Choroid plexus epithelial cell (primary cell): ENCODE results near the gene AFAP1.
A peak's percentile ranks its signal among the peaks of the same experiment; 100 is the strongest.

ENCODE experiments used
- DNase-seq: peaks from one replicate; pipeline ENCODE4 v3.0.0-alpha.2; 2010; ENCODE audit warnings: low read depth
- H3K4me3 ChIP-seq: 2 replicates; pipeline ENCODE4 v1.5.1; 2011; ENCODE audit warnings: low read depth, mild to moderate bottlenecking, control low read depth, low read length, moderate library complexity
- TF ChIP-seq, protein P1 (sequence below): conservative IDR thresholded peaks from 2 replicates; pipeline ENCODE4 v1.5.1; 2011; ENCODE audit warnings: low read depth, mild to moderate bottlenecking, control low read depth, inconsistent platforms, low read length, moderate library complexity

AFAP1 gene

DNA sequence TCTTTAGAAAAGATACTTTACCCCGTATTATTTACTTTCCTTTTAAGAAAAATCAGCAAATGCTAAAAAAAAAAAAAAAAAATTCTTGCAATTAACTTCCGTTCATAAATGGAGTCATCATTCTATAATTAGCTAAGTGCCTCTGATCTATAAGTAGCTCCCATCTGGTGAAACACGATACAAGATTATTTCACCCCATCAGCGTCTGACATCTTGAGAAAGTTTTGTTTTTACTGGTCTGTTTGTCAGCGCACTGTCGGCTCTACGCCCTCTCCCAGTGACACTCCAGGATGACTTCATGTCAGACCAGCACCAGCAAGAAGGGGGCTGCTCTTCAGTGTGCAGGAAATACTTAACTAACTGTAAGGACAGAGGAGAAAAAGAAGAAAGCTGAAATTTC lies 108.3 kb downstream of the AFAP1 start:
- H3K4me3 ChIP-seq = no peak overlapping the region
- DNase-seq = peak; percentile 94
- TF ChIP-seq, protein P1, sequence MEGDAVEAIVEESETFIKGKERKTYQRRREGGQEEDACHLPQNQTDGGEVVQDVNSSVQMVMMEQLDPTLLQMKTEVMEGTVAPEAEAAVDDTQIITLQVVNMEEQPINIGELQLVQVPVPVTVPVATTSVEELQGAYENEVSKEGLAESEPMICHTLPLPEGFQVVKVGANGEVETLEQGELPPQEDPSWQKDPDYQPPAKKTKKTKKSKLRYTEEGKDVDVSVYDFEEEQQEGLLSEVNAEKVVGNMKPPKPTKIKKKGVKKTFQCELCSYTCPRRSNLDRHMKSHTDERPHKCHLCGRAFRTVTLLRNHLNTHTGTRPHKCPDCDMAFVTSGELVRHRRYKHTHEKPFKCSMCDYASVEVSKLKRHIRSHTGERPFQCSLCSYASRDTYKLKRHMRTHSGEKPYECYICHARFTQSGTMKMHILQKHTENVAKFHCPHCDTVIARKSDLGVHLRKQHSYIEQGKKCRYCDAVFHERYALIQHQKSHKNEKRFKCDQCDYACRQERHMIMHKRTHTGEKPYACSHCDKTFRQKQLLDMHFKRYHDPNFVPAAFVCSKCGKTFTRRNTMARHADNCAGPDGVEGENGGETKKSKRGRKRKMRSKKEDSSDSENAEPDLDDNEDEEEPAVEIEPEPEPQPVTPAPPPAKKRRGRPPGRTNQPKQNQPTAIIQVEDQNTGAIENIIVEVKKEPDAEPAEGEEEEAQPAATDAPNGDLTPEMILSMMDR = no peak

DNA sequence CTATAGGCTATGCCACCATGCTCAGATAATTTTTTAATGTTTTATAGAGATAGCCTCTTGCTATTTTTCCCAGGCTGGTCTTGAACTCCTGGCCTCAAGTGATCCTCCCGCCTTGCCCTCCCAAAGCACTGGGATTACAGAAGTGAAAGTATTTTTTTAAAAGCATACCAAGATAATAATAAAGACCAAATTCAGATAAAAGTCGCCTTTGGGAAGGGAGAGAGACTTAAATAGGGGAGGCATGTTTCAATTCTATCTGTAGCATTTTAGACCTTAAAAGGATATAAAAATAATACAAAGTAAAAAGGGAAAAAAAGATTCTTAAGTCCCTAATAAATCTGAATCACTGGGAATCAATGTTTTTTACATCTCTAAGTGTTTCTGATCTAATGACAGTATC lies 108.9 kb downstream of the AFAP1 start:
- DNase-seq = no peak
- H3K4me3 ChIP-seq = no peak overlapping the region

DNA sequence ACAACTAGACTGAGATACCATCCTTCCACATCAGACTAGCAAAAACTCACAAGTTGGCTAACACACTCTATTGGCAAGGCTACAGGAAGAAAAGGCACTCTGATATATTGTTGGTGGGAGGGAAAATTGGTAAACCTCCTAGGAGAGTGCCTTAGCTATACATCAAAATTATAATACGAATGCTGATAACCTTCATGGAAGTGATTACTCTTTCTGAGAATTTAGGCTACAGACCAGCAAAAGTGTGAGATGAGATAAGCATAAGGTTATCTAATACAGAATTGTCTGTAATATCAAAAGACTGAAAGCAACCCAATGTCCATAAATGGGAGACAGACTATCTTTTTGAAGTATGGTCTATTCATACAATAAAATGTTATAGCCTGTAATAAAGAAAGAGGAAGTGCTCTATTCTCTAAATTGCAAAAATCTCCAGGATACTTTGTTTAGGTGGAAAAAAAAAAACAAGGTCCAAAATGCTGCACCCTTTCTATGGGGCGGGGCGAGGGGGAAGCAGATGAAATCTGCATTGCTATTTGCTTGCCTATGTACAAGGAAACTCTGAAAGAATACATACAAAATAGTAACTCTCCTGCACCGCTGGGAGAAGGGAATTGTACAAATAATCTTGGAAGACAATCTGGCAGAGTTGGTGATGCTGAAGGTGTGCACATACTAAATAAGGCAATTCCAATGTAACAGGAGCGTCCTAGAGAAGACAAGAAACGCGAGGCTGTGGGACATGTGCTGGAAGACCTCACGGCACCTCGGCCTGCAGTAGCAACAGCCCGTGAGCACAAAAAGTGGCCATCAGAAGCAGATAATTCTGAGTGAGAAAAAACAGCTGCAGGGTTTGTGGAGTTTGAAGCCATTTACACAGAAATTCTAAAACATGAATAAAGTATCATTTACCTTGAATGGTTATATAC lies 109.7 kb downstream of the AFAP1 start:
- TF ChIP-seq, protein P1 = no peak

More for the DNA sequence above, 108.9 kb downstream of the AFAP1 start:
- TF ChIP-seq, protein P1 = no peak

DNA sequence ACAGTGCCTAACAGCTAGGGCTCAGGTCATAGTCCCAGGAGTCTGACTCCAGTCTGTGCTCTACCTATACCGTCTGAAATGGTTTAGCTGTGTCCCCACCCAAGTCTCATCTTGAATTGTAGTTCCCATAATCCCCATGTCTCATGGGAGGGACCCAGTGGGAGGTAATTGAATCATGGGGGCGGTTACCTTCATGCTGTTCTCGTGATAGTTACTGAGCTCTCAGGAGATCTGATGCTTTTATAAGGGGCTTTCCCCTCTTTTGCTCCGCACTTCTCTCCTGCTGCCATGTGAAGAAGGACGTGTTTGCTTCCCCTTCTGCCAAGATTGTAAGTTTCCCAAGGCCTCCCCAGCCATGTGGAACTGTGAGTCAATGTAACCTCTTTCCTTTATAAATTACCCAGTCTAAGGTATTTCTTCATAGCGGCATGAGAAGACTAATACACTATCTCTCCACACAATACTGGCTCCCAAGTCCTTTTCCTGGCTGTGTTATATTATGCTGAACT lies 110.8 kb downstream of the AFAP1 start:
- H3K4me3 ChIP-seq = no peak overlapping the region
- TF ChIP-seq, protein P1 = no peak

More for the DNA sequence above, 109.7 kb downstream of the AFAP1 start:
- no peak overlapping the region for H3K4me3 ChIP-seq
- DNase-seq = no peak

DNA sequence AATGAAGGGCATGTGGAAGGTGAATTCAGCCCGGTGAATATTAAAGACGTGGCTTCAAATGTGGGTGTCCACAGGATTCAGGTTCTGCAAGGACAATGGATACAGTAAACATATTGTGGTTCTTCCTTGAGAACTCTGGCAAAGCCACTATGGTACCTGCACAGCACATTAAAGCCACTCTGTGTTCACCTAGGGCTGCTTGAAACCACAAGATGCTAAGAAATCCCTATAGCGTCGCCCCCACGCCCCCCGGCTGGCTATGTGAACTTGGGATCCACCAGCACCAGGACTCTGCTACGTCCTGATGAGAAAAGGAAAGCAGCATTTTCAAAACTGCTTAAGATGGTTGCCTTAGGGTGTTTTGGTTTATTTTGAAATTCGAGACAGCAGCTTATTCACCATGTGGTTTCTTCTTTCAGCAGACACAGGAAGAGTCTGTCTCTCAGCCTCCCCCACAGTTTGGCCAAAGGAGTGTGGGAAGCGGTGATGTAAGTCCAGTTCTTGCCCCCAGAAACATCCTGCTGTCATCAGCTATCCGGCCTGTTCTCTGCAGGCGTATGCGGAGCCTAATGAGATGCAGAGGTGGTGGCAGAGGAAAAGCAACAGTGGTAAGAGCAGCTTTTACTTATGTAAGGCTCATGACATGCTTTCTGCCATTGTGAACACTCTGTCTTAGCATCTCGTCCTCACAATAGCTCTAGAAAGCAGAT lies 111.5 kb downstream of the AFAP1 start:
- DNase-seq = peak; percentile 100
- peak overlapping the region; percentile 39 for H3K4me3 ChIP-seq
- TF ChIP-seq, protein P1 = no peak

More for the DNA sequence above, 110.8 kb downstream of the AFAP1 start:
- DNase-seq = peak; percentile 84

DNA sequence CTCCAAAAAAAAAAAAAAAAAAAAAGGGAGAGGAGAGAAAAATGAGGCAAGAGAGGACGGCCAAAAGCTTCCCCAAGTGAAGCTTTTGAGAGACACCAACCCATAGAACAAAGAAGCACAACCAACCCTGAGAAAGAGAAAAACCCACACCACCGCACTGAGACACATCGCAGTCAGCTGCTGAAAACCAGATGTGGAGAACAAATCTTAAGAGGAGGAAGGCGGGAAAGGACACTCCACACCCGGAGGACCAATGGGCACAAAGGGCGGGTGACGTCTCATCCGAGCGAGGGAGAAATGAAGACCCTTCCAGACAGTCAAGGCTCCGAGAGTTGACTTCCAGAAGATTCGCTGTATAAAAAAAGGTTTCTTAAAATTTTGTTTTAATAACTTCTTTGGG lies 112.1 kb downstream of the AFAP1 start:
- TF ChIP-seq, protein P1 = no peak
- DNase-seq = no peak
- no peak overlapping the region for H3K4me3 ChIP-seq
